Activated CD8-positive, alpha-beta memory T cell treated with anti-CD3 and anti-CD28 coated beads, Interleukin-2, amount 50 U/mL, for 24 hours (primary cell): ENCODE measurements around the gene ZNF521.

Experiments
- DNase-seq: peaks from one replicate; pipeline ENCODE4 v3.0.0-alpha.2; 2020; ENCODE audit errors: extremely low read depth

ZNF521 gene

GRCh38 chr18:25075783-25076182 lies 276.2 kb downstream of the ZNF521 start:
- DNase-seq: no peak

GRCh38 chr18:25075331-25075730 lies 276.6 kb downstream of the ZNF521 start:
- no peak for DNase-seq

- no peak for DNase-seq
Observed at GRCh38 chr18:25074925-25075324, 277.0 kb downstream of the ZNF521 start.

- DNase-seq: no peak
Observed at GRCh38 chr18:25072205-25072604, 279.8 kb downstream of the ZNF521 start.

- DNase-seq: no peak
Observed at GRCh38 chr18:25067275-25068025, 284.5 kb downstream of the ZNF521 start.

GRCh38 chr18:25066516-25066915 lies 285.4 kb downstream of the ZNF521 start:
- DNase-seq: no peak

GRCh38 chr18:25062720-25063119 lies 289.2 kb downstream of the ZNF521 start:
- no peak for DNase-seq

GRCh38 chr18:25061395-25061794 lies 290.6 kb downstream of the ZNF521 start:
- no peak for DNase-seq

- no peak for DNase-seq
Observed at GRCh38 chr18:25058521-25058920, 293.4 kb downstream of the ZNF521 start.

GRCh38 chr18:25057491-25058050 lies 294.4 kb downstream of the ZNF521 start:
- no peak for DNase-seq

GRCh38 chr18:25056429-25056828 lies 295.5 kb downstream of the ZNF521 start:
- DNase-seq: no peak

- DNase-seq: no peak
Observed at GRCh38 chr18:25055076-25055475, 296.9 kb downstream of the ZNF521 start.

GRCh38 chr18:25053466-25053865 lies 298.5 kb downstream of the ZNF521 start:
- no peak for DNase-seq

GRCh38 chr18:25052511-25052921 lies 299.4 kb downstream of the ZNF521 start:
- no peak for DNase-seq

GRCh38 chr18:25050605-25051004 lies 301.4 kb downstream of the ZNF521 start:
- no peak for DNase-seq

GRCh38 chr18:25047983-25048382 lies 304.0 kb downstream of the ZNF521 start:
- DNase-seq: no peak

- DNase-seq: no peak
Observed at GRCh38 chr18:25047421-25047820, 304.5 kb downstream of the ZNF521 start.

- DNase-seq: no peak
Observed at GRCh38 chr18:25044694-25045093, 307.3 kb downstream of the ZNF521 start.

GRCh38 chr18:25043104-25043503 lies 308.9 kb downstream of the ZNF521 start:
- DNase-seq: no peak

GRCh38 chr18:25042641-25043051 lies 309.3 kb downstream of the ZNF521 start:
- DNase-seq: no peak

- DNase-seq: no peak
Observed at GRCh38 chr18:25039781-25040180, 312.2 kb downstream of the ZNF521 start.

- DNase-seq: no peak
Observed at GRCh38 chr18:25038261-25038660, 313.7 kb downstream of the ZNF521 start.

- DNase-seq: no peak
Observed at GRCh38 chr18:25033747-25034471, 318.1 kb downstream of the ZNF521 start.
